OCI-LY7 (cell line): ENCODE results near the gene TMEM147. TPM values are rescaled to one million over a fixed set of nuclear protein-coding genes. Genes with fewer than 3 reads are reported as not detected.

Experiments
- BruUV-seq: library from RNA; stranded (reverse); fragments of 400-500 nt; replicated peaks from 2 replicates; lab custom pipeline; 2021; lab: Mats Ljungman, UMichigan
- CTCF ChIA-PET: fragments of 300-600 bp; sonication (Branson Sonifier 250); formaldehyde crosslinking; loops from one replicate; lab custom pipeline; 2022; ENCODE audit warnings: antibody characterized with exemption; ENCODE audit not compliant: unreplicated experiment; lab: Charles Lee
- POLR2A ChIA-PET: fragments of 300-600 bp; sonication (Branson Sonifier 250); formaldehyde crosslinking; loops from one replicate; lab custom pipeline; 2022; ENCODE audit warnings: antibody characterized with exemption; lab: Charles Lee
- DNase-seq: peaks from one replicate; pipeline ENCODE4 v3.0.0-alpha.2; 2015; ENCODE audit warnings: low spot score
- H2AFZ ChIP-seq: fragments of 200-600 bp; sonication (generic), shearing (Covaris generic); 2 replicates; pipeline ENCODE4 v1.6.1; 2014; ENCODE audit warnings: mild to moderate bottlenecking, antibody characterized with exemption, low read length, moderate library complexity
- H3K27ac ChIP-seq: fragments of 200-600 bp; sonication (generic); 2 replicates; pipeline ENCODE4 v1.5.1; 2014; ENCODE audit warnings: mixed run types, low read depth, mild to moderate bottlenecking, moderate library complexity, low read length, inconsistent platforms; ENCODE audit not compliant: poor library complexity, severe bottlenecking
- H3K36me3 ChIP-seq: fragments of 200-600 bp; sonication (generic); 2 replicates; pipeline ENCODE4 v1.6.1; 2014; ENCODE audit warnings: mild to moderate bottlenecking, antibody characterized with exemption, low read length, moderate library complexity, mixed read lengths; ENCODE audit not compliant: insufficient read depth
- H3K4me1 ChIP-seq: fragments of 200-600 bp; sonication (generic); 2 replicates; pipeline ENCODE4 v1.5.1; 2014; ENCODE audit warnings: mild to moderate bottlenecking, low read length; ENCODE audit not compliant: insufficient read depth, poor library complexity, severe bottlenecking
- H3K4me2 ChIP-seq: fragments of 200-600 bp; sonication (generic); 2 replicates; pipeline ENCODE4 v1.6.1; 2014; ENCODE audit warnings: mild to moderate bottlenecking, low read length
- H3K4me3 ChIP-seq: fragments of 200-600 bp; sonication (generic); 2 replicates; pipeline ENCODE4 v1.5.1; 2014; ENCODE audit warnings: mild to moderate bottlenecking, low read depth, low read length; ENCODE audit not compliant: poor library complexity, severe bottlenecking
- H3K79me2 ChIP-seq: fragments of 200-600 bp; sonication (generic); 2 replicates; pipeline ENCODE4 v1.6.1; 2016; ENCODE audit warnings: low read depth, mild to moderate bottlenecking, low read length, moderate library complexity, mixed read lengths; ENCODE audit not compliant: insufficient read depth
- H3K9me2 ChIP-seq: fragments of 200-600 bp; sonication (generic); 2 replicates; pipeline ENCODE4 v1.6.1; 2016; ENCODE audit warnings: mild to moderate bottlenecking, low read length, mixed read lengths; ENCODE audit not compliant: insufficient read depth
- H3K9me3 ChIP-seq: fragments of 200-600 bp; sonication (generic); 2 replicates; pipeline ENCODE4 v1.6.1; 2014; ENCODE audit warnings: mild to moderate bottlenecking, mixed run types, low read length, mixed read lengths
- H4K20me1 ChIP-seq: fragments of 200-600 bp; sonication (generic); 2 replicates; pipeline ENCODE4 v1.6.1; 2014; ENCODE audit warnings: mild to moderate bottlenecking, antibody characterized with exemption, low read length, moderate library complexity, mixed read lengths; ENCODE audit not compliant: insufficient read depth
- CTCF ChIP-seq: fragments of 200-600 bp; sonication (generic); conservative IDR thresholded peaks from 2 replicates; pipeline ENCODE4 v1.5.1; 2014; ENCODE audit warnings: mild to moderate bottlenecking, antibody characterized with exemption, low read length, moderate library complexity, mixed read lengths
- EZH2phosphoT487 ChIP-seq: fragments of 200-600 bp; sonication (generic); IDR thresholded peaks from 2 replicates; pipeline ENCODE4 v1.6.1; 2018; ENCODE audit warnings: low read depth, borderline replicate concordance, mild to moderate bottlenecking, mixed run types, antibody characterized with exemption, low read length, moderate library complexity, mixed read lengths
- intact Hi-C: fragments of 100-400 bp; cut with micrococcal nuclease; formaldehyde crosslinking; loops from one replicate; pipeline ENCODE4 v1.10.0; 2022; ENCODE audit not compliant: unreplicated experiment
- total RNA-seq, 2 experiments: library from RNA; depleted of rRNA in 1 of 2; stranded (reverse); fragments of >200 nt in 1 of 2; shearing (Covaris generic) in 1 of 2; gene quantifications; 2 replicates each; pipeline ENCODE4 v1.2.3, GENCODE V29; 2014 to 2022

The TMEM147 gene
- total RNA-seq, 2 experiments from 2014 or later, result 47.1 to 83.2 TPM

DNA sequence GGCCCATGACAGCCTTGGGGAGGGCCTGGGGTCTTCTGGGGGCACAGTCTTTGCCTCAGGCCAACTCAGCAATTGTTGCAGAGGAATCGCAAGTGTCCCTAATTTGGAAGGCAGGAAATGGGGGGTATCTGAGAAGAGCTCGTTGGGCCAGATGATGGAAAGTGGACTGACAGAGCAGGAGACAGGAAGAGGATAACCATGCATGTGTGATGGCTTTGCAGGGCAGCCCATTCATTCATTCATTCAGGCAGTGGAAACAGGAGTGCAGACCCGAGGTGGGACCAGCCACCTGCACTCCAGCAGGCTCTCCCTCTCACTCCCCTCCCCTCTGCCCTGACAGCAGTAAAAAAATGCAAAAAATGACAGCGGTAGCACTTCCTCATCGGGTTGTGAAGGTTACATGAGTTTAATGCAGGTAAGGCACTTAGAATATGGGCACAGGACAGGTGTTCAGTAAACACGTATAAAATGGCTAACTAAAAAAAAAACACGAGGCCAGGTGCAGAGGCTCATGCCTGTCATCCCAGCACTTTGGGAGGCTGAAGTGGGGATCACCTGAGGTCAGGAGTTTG lies 5.0 kb upstream of the TMEM147 start:
- POLR2A ChIA-PET, result no interaction called here
- Histone ChIP-seq H3K9me2 (no peaks in the 10 kb centered on the region), H3K9me3 (no peaks in the 10 kb centered on the region), H3K27ac (peak overlapping the region; percentile 3), H3K4me3 (no peak overlapping the region), H2AFZ (no peak overlapping the region), H3K79me2 (peaks cover 13% of the 10 kb centered on the region; the same call in 1 of the 2 replicates), H4K20me1 (no peaks in the 10 kb centered on the region), H3K36me3 (no peaks in the 10 kb centered on the region), H3K4me1 (peaks cover 24% of the 10 kb centered on the region), H3K4me2 (peak overlapping the region; percentile 48)
- CTCF ChIA-PET, result no interaction called here
- intact Hi-C loops, result no loop called here
- BruUV-seq, result no TSS peak
- peak; percentile 49 for DNase-seq
- TF ChIP-seq EZH2phosphoT487 (no peak), CTCF (no peak)

DNA sequence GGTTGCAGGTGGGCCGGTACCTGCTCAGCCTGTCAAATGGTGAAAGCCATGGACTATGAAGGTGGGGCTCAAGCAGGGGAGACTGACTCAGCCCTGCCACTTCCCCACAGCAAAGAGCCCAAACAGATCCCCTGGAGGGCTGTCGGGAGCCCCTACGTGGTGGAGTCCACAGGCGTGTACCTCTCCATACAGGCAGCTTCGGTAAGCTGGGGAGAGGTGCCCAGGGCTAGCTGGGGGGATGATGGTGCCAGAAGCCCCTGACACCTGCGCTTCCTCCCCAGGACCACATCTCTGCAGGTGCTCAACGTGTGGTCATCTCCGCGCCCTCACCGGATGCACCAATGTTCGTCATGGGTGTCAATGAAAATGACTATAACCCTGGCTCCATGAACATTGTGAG lies 3.2 kb upstream of the TMEM147 start:
- Histone ChIP-seq H4K20me1 (no peaks in the 10 kb centered on the region), H3K9me3 (no peaks in the 10 kb centered on the region), H3K36me3 (no peaks in the 10 kb centered on the region), H2AFZ (no peak overlapping the region), H3K79me2 (peaks cover 17% of the 10 kb centered on the region; the same call in 1 of the 2 replicates), H3K27ac (no peak overlapping the region), H3K4me1 (peaks cover 33% of the 10 kb centered on the region), H3K4me3 (no peak overlapping the region), H3K4me2 (no peak overlapping the region), H3K9me2 (no peaks in the 10 kb centered on the region)
- CTCF ChIA-PET, result no interaction called here
- POLR2A ChIA-PET, result no interaction called here
- intact Hi-C loops, result no loop called here
- TF ChIP-seq EZH2phosphoT487 (no peak), CTCF (no peak)
- no TSS peak for BruUV-seq
- no peak for DNase-seq

GRCh38 chr19:35543280-35544109 lies 1.9 kb upstream of the TMEM147 start:
- no peak overlapping the region for H3K27ac ChIP-seq
- POLR2A ChIA-PET, result interaction anchor here (1.3 kb wide), 1 partner anchor 105 kb away, joined by 3 read pairs; the partner anchor contains the start of gene COX6B1
- peak overlapping the region; percentile 94 for H3K4me2 ChIP-seq

More at GRCh38 chr19:35543280-35544109, 1.9 kb upstream of the TMEM147 start:
- Histone ChIP-seq H3K4me3 (peak overlapping the region; percentile 80), H2AFZ (no peak overlapping the region), H3K4me1 (peaks cover 33% of the 10 kb centered on the region), H3K79me2 (peaks cover 17% of the 10 kb centered on the region; the same call in 1 of the 2 replicates), H4K20me1 (no peaks in the 10 kb centered on the region), H3K36me3 (no peaks in the 10 kb centered on the region; the same call in 1 of the 2 replicates), H3K9me2 (no peaks in the 10 kb centered on the region), H3K9me3 (no peaks in the 10 kb centered on the region)
- intact Hi-C loops, result no loop called here
- TF ChIP-seq CTCF (no peak), EZH2phosphoT487 (no peak)
- DNase-seq, result no peak
- no TSS peak for BruUV-seq
- CTCF ChIA-PET, result no interaction called here
